ENCODE results near the gene PALLD. TPM values are rescaled to one million over a fixed set of nuclear protein-coding genes. Genes with fewer than 3 reads are reported as not detected.

PALLD gene
- total and polyA plus RNA-seq, 12 donors, result 30.3 to 203 (median 90.5) TPM

- WGBS, 4 donors, result 82 to 91% (median 84%) methylated on average over 6 of the region's 6 CpGs
Observed at GRCh38 chr4:168677063-168677462, 180.2 kb downstream of the PALLD start.

GRCh38 chr4:168677879-168678278 is 181.0 kb downstream of the PALLD start:
- intact Hi-C loops (cut with DNase I), result no loop called here
- no peak for TF ChIP-seq CTCF (IDR thresholded peaks at IDR 0.05)
- TF ChIP-seq POLR2A (IDR thresholded peaks at IDR 0.05), result no peak
- 62 to 82% (median 71%) methylated on average over 9 to 11 of the region's 11 CpGs for WGBS, 4 donors
- no peak for DNase-seq
- H3K27me3 ChIP-seq, result no peaks in the 10 kb centered on the region
- H3K27ac ChIP-seq, result no peak overlapping the region
- H3K36me3 ChIP-seq (replicated peaks in 1 of 2), result no peaks in the 10 kb centered on the region
- H3K9me3 ChIP-seq (replicated peaks in 1 of 3), result no peaks in the 10 kb centered on the region
- H3K4me1 ChIP-seq (replicated peaks in 1 of 2), result no peaks in the 10 kb centered on the region
- no peak overlapping the region for H3K4me3 ChIP-seq

More at GRCh38 chr4:168677063-168677462, 180.2 kb downstream of the PALLD start:
- Histone ChIP-seq H3K36me3 (replicated peaks in 1 of 2) (no peaks in the 10 kb centered on the region), H3K4me1 (replicated peaks in 1 of 2) (no peaks in the 10 kb centered on the region), H3K4me3 (no peak overlapping the region), H3K27me3 (no peaks in the 10 kb centered on the region), H3K9me3 (replicated peaks in 1 of 3) (no peaks in the 10 kb centered on the region), H3K27ac (no peak overlapping the region)
- intact Hi-C loops (cut with DNase I), result no loop called here
- TF ChIP-seq POLR2A (IDR thresholded peaks at IDR 0.05) (no peak), CTCF (IDR thresholded peaks at IDR 0.05) (no peak)
- no peak for DNase-seq

GRCh38 chr4:168678751-168679366 is 182.0 kb downstream of the PALLD start:
- Histone ChIP-seq H3K4me3 (no peak overlapping the region), H3K9me3 (replicated peaks in 1 of 3) (no peaks in the 10 kb centered on the region), H3K4me1 (replicated peaks in 1 of 2) (no peaks in the 10 kb centered on the region), H3K27me3 (no peaks in the 10 kb centered on the region), H3K36me3 (replicated peaks in 1 of 2) (no peaks in the 10 kb centered on the region), H3K27ac (no peak overlapping the region)
- WGBS, 4 donors, result 88 to 96% (median 89%) methylated on average over 8 of the region's 8 CpGs
- TF ChIP-seq POLR2A (IDR thresholded peaks at IDR 0.05) (no peak), CTCF (IDR thresholded peaks at IDR 0.05) (no peak)
- DNase-seq, result no peak
- intact Hi-C loops (cut with DNase I), result no loop called here

GRCh38 chr4:168679397-168679796 is 182.5 kb downstream of the PALLD start:
- 88 to 99% (median 90%) methylated on average over 3 of the region's 3 CpGs for WGBS, 4 donors
- H3K4me3 ChIP-seq, result no peak overlapping the region
- no peaks in the 10 kb centered on the region for H3K4me1 ChIP-seq (replicated peaks in 1 of 2)
- no peaks in the 10 kb centered on the region for H3K36me3 ChIP-seq (replicated peaks in 1 of 2)
- intact Hi-C loops (cut with DNase I), result no loop called here
- no peak overlapping the region for H3K27ac ChIP-seq
- no peaks in the 10 kb centered on the region for H3K27me3 ChIP-seq
- H3K9me3 ChIP-seq (replicated peaks in 1 of 3), result no peaks in the 10 kb centered on the region
- DNase-seq, result no peak
- TF ChIP-seq POLR2A (IDR thresholded peaks at IDR 0.05), result no peak
- no peak for TF ChIP-seq CTCF (IDR thresholded peaks at IDR 0.05)
